Tibial nerve (tissue), 4 donors: Measurements from ENCODE around the gene RNASE8. TPM values are rescaled to one million over a fixed set of nuclear protein-coding genes. Genes with fewer than 3 reads are reported as not detected.
A peak's percentile ranks its signal among the peaks of the same experiment; 100 is the strongest.

Source experiments
- DNase-seq, 2 donors: peaks; one replicate each; pipeline ENCODE4 v3.0.0-alpha.2; 2019; ENCODE audit warnings: low spot score in 2 of 2
- H3K27ac ChIP-seq, 4 donors: fragments of 200-600 bp; sonication (generic) in 3 of 4; one replicate each; pipeline ENCODE4 v1.5.1; 2017 to 2019; ENCODE audit warnings: mild to moderate bottlenecking in 1 of 4
- H3K27me3 ChIP-seq, 2 donors: fragments of 200-600 bp; sonication (generic) in 1 of 2; one replicate each; pipeline versions ENCODE4 v1.5.1 to v1.6.0; 2017 to 2019
- H3K36me3 ChIP-seq, 3 donors: fragments of 200-600 bp; sonication (generic); one replicate each; pipeline ENCODE4 v1.5.1; 2018 to 2019
- H3K4me1 ChIP-seq, 4 donors: fragments of 200-600 bp; sonication (generic) in 3 of 4; one replicate each; pipeline ENCODE4 v1.5.1; 2017 to 2019
- H3K4me3 ChIP-seq, 4 donors: fragments of 200-600 bp; sonication (generic) in 3 of 4; one replicate each; pipeline ENCODE4 v1.5.1; 2017 to 2019; ENCODE audit warnings: mild to moderate bottlenecking in 1 of 4, moderate library complexity in 1 of 4
- H3K9me3 ChIP-seq, 4 donors: fragments of 200-600 bp; sonication (generic) in 3 of 4; one replicate each; pipeline ENCODE4 v1.5.1; 2017 to 2019
- EP300 ChIP-seq, 2 donors: sonication (generic); formaldehyde crosslinking; IDR thresholded peaks; one replicate each; pipeline ENCODE4 v1.6.1; 2017; ENCODE audit warnings: antibody characterized with exemption in 2 of 2, mild to moderate bottlenecking in 1 of 2
- POLR2A ChIP-seq, 2 donors: fragments of 450-650 bp; IDR thresholded peaks; one replicate each; pipeline ENCODE4 v1.6.1; 2017; ENCODE audit warnings: antibody characterized with exemption in 2 of 2, mild to moderate bottlenecking in 2 of 2, moderate library complexity in 2 of 2
- WGBS, 2 donors: methylation state at CpG; one replicate each; pipeline ENCODE4 v1.1.5; 2018; 5-methylcytosine and 5-hydroxymethylcytosine counted together
- total RNA-seq, 4 donors: library from RNA; depleted of rRNA; stranded (reverse); fragments of >200 nt; gene quantifications; one replicate each; pipeline ENCODE4 v1.1.0, GENCODE V29; 2016
- TF ChIP-seq, protein P1 (sequence below), 5 experiments: fragments of 200-600 bp in 3 of 5; fragments of 450-650 bp in 2 of 5; sonication (generic) in 3 of 5; IDR thresholded peaks; one replicate each; pipeline ENCODE4 v1.5.1; 2016 to 2019; ENCODE audit warnings: antibody characterized with exemption in 5 of 5, mild to moderate bottlenecking in 3 of 5, moderate library complexity in 2 of 5

RNASE8 gene
- total RNA-seq, 4 donors from 2014 or later = not detected

DNA sequence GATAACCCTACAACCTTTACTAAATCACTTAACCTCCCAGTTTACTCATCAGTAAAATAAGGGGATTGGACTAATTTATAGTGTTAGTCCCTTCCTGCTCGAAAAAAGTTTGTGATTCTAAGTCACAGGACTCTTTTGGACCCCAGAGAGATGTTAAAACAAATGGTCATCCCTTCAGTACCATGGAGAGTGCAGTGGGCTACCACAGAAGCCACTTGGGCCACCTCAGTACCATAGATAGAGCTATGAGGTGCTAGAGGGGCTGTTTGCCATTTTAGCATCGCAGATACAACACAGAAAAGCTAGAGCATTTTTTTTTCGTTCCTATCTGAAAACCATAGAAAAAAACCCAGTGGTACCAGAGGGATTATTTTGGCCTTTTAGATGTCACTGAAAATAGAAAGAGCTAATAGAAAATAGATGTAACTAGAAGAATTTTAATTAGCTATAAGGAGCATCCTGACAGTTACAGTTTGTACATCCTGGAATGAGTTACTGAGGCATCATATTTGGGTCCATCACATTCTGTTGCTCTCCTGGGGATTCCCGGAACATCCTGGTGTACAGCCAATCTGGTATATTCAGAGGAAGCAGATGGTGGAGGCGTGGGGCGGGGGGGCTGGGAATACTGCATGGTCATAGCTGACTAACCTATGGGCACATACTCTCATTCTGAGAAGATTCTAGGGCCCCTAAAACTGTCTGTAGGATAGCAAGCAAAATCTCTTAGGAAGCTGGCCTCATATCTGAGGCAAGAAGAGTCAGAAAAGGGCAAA, 38.0 kb downstream of the RNASE8 start:
- H3K27ac ChIP-seq = peak overlapping the region in 2 of 4 donors; percentile 77 to 97
- H3K36me3 ChIP-seq = peaks cover 0 to 27% (median 0%) of the 10 kb centered on the region in 3 donors
- H3K4me3 ChIP-seq = no peak overlapping the region
- WGBS, 2 donors = 40 to 42% methylated on average over 6 of the region's 6 CpGs
- H3K27me3 ChIP-seq = no peaks in the 10 kb centered on the region
- no peaks in the 10 kb centered on the region for H3K9me3 ChIP-seq
- TF ChIP-seq POLR2A (IDR thresholded peaks at IDR 0.05) (no peak), EP300 (IDR thresholded peaks at IDR 0.05) (no peak)
- TF ChIP-seq, protein P1, sequence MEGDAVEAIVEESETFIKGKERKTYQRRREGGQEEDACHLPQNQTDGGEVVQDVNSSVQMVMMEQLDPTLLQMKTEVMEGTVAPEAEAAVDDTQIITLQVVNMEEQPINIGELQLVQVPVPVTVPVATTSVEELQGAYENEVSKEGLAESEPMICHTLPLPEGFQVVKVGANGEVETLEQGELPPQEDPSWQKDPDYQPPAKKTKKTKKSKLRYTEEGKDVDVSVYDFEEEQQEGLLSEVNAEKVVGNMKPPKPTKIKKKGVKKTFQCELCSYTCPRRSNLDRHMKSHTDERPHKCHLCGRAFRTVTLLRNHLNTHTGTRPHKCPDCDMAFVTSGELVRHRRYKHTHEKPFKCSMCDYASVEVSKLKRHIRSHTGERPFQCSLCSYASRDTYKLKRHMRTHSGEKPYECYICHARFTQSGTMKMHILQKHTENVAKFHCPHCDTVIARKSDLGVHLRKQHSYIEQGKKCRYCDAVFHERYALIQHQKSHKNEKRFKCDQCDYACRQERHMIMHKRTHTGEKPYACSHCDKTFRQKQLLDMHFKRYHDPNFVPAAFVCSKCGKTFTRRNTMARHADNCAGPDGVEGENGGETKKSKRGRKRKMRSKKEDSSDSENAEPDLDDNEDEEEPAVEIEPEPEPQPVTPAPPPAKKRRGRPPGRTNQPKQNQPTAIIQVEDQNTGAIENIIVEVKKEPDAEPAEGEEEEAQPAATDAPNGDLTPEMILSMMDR (IDR thresholded peaks at IDR 0.05) = no peak
- H3K4me1 ChIP-seq = peaks cover 0 to 76% (median 21%) of the 10 kb centered on the region in 4 donors
- no peak for DNase-seq

DNA sequence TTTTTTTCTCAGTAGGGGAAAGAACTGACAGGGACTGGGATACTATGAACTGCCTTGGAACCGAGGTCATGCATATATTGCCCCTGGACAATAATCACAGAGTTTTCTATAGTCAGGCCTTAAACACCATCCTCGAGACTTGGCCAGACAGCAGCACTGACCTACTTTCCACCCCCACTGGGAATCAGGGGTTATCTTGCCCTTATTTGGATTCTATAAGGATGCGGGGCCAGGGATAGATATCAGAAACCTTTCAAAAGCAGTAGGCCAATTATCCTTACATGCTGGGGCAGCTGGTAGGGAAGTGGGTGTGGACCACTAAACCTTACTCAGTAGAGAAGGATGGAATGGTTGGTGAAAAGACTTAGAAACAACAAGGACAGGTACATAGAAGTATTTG, 38.8 kb downstream of the RNASE8 start:
- Histone ChIP-seq H3K27ac (peak overlapping the region in 3 of 4 donors; percentile 89 to 99 (median 97)), H3K4me3 (no peak overlapping the region), H3K36me3 (peaks cover 0 to 19% (median 0%) of the 10 kb centered on the region in 3 donors), H3K9me3 (no peaks in the 10 kb centered on the region), H3K27me3 (no peaks in the 10 kb centered on the region), H3K4me1 (peaks cover 0 to 74% (median 21%) of the 10 kb centered on the region in 4 donors)
- 36 to 47% methylated on average over 3 of the region's 3 CpGs for WGBS, 2 donors
- no peak for DNase-seq
- TF ChIP-seq EP300 (IDR thresholded peaks at IDR 0.05) = no peak
- TF ChIP-seq, protein P1 (IDR thresholded peaks at IDR 0.05) = no peak
- TF ChIP-seq POLR2A (IDR thresholded peaks at IDR 0.05) = no peak

DNA sequence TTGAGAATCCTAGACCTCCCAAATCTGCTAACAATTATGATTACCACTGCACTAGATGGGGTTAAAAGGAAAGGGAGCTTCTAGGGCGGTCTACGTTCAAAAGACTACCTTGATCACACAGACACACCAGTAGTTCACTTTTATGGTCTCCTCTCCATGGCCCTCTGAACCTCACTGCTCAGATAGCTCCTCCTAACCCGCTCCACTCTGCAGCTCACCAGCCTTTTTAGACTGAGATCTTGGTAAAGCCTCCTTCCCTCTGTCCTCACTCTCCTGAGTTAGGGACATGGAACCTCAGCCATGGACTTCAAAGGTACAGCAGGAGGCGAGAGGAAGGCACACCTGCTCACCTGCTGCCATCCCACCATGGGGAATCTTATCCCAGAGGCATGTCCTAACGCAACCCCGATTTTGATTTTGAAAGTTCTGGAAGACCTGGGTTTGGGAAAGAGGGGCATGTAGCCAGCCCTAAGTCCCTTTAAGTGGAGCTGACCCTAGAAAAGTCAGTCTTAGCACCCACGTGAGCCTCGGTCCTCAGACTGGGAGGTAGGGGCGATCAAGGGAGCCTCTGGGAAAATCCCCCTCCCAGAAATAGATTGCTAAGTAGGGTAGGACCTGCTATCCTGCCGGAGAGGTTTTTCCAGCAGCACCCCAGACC, 39.5 kb downstream of the RNASE8 start:
- H3K27me3 ChIP-seq = no peaks in the 10 kb centered on the region
- 40 to 41% methylated on average over 10 of the region's 10 CpGs for WGBS, 2 donors
- no peak for DNase-seq
- peaks cover 0 to 70% (median 20%) of the 10 kb centered on the region in 4 donors for H3K4me1 ChIP-seq
- peaks cover 0 to 12% (median 0%) of the 10 kb centered on the region in 3 donors for H3K36me3 ChIP-seq
- no peaks in the 10 kb centered on the region for H3K9me3 ChIP-seq
- TF ChIP-seq, protein P1 (IDR thresholded peaks at IDR 0.05) = no peak
- TF ChIP-seq POLR2A (IDR thresholded peaks at IDR 0.05) (no peak), EP300 (IDR thresholded peaks at IDR 0.05) (no peak)
- peak overlapping the region; percentile 37 to 83 (median 52) for H3K4me3 ChIP-seq
- peak overlapping the region; percentile 86 to 99 (median 93) for H3K27ac ChIP-seq

DNA sequence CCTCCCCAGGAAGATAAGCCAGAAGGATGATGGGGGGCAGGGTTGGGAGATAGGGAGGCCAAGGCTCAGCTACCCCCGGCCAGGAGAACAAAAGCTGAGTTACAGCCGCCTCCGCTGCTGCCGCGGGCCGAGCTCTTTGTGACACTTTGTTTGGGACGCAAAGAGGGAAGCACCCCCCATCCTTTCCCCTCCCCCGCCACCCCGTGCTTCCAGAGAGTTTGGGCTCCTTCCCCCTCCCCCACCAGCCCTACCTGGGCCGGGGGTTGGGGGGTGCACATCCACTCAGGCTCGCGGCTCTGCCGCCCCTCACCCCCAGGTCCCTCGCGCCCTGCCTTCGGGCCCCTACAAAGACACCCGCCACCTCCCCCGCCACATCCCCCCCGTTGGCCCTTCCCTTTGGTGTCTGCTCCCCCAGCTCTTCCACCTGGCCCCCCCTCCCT, 40.0 kb downstream of the RNASE8 start:
- no peaks in the 10 kb centered on the region for H3K27me3 ChIP-seq
- peak overlapping the region; percentile 86 to 99 (median 93) for H3K27ac ChIP-seq
- H3K36me3 ChIP-seq = peaks cover 0 to 8% (median 0%) of the 10 kb centered on the region in 3 donors
- peaks cover 0 to 67% (median 17%) of the 10 kb centered on the region in 4 donors for H3K4me1 ChIP-seq
- peak overlapping the region; percentile 37 to 83 (median 52) for H3K4me3 ChIP-seq
- 1 to 6% methylated on average over 13 to 16 of the region's 19 CpGs for WGBS, 2 donors
- no peaks in the 10 kb centered on the region for H3K9me3 ChIP-seq
- DNase-seq = no peak
- no peak for TF ChIP-seq EP300 (IDR thresholded peaks at IDR 0.05)
- no peak for TF ChIP-seq POLR2A (IDR thresholded peaks at IDR 0.05)
- TF ChIP-seq, protein P1 (IDR thresholded peaks at IDR 0.05) = no peak
